ENCODE measurements around the gene NOVA1. TPM values are rescaled to one million over a fixed set of nuclear protein-coding genes. Genes with fewer than 3 reads are reported as not detected.

The NOVA1 gene
- total and polyA plus RNA-seq, 2 of the 4 experiments (the other 2 are of a cell fraction) = 0.90 to 3.0 TPM

DNA sequence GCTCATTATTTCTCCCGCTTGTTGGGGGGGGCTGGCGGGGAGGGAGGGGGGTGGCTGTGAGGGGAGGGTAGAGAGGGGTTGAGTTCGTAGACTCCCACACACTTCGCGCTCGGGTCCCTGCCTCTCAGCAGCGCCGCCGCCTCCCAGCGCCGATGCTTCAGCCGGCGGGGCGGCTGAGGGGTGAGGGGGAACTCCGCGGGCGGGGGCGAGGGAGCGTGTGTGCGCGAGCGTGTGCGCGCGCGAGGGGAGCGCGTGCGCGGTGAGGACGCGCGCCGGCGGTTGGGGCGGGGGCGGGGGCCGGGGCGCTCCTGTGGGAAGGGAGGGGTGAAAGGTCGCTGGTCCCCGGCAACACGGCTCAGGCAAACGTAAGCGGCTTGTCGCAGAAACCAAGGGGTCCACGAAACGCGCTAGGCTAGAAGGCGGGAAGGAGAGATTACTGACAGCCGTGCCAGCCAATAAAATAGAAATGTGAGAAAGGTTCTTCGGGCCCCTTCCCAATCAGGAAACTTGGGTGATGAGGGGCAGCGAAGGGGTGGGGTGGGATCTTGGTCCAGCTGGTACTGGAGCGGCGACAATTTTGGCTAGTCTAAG, 343 bp upstream of the NOVA1 start:
- H3K4me2 ChIP-seq (ENCODE audit: low read depth, low read length) = peak overlapping the region; percentile 94
- H3K23ac ChIP-seq (ENCODE audit: low read depth, low read length) = no peak overlapping the region
- no peak overlapping the region; the same call in 1 of the 2 replicates for H3K27ac ChIP-seq (ENCODE audit: insufficient read depth, low read length)
- POLR2A ChIA-PET (ENCODE audit: unreplicated experiment) = no interaction called here
- no peak overlapping the region for H2BK120ac ChIP-seq (ENCODE audit: low read depth, low read length)
- H4K5ac ChIP-seq (ENCODE audit: low read depth, low read length) = no peak overlapping the region
- intact Hi-C loops (cut with micrococcal nuclease) (loop anchor here (5.0 to 10.0 kb wide), 2 partner anchors 206 to 313 kb away; no protein-coding TSS in a partner anchor), dilution Hi-C loops (cut with HindIII; ENCODE audit: low sequenced_read_pairs, unreplicated experiment) (no loop called here), in situ Hi-C loops (cut with MboI; ENCODE audit: low sequenced_read_pairs) (no loop called here)
- H4K91ac ChIP-seq (ENCODE audit: insufficient read depth, low read depth, low read length) = no peak overlapping the region
- peak; percentile 82 for DNase-seq
- H3K4me1 ChIP-seq (ENCODE audit: control insufficient read depth, insufficient read depth, low read length) = no peaks in the 10 kb centered on the region
- no peak overlapping the region for H2AK9ac ChIP-seq (replicated peaks; ENCODE audit: low read depth, low read length, poor library complexity)
- no peak overlapping the region for H2AK5ac ChIP-seq (ENCODE audit: low read depth, low read length)
- ATAC-seq (ENCODE audit: low read depth) = peak; percentile 85
- peak overlapping the region; percentile 92 for H2AFZ ChIP-seq (replicated peaks; ENCODE audit: low read length, poor library complexity)
- H3K9me1 ChIP-seq (ENCODE audit: insufficient read depth, low read length) = no peaks in the 10 kb centered on the region
- no peak overlapping the region for H2BK5ac ChIP-seq (ENCODE audit: low read depth, low read length, poor library complexity, severe bottlenecking)
- CTCF ChIA-PET = no interaction called here
- peaks cover 8% of the 10 kb centered on the region for H3K27me3 ChIP-seq (ENCODE audit: control insufficient read depth, insufficient read depth, low read length)
- BruUV-seq (replicated peaks) = no TSS peak
- no peak overlapping the region for H3K18ac ChIP-seq (ENCODE audit: low read depth, low read length)
- H3K36me3 ChIP-seq (ENCODE audit: control insufficient read depth, insufficient read depth, low read length) = no peaks in the 10 kb centered on the region
- H3K9ac ChIP-seq (ENCODE audit: low read depth, low read length) = 0 out of 2 replicates have a peak overlapping the region, but pooled peaks have one; percentile 78
- H3K4ac ChIP-seq (ENCODE audit: low read depth, low read length) = no peak overlapping the region
- no peak overlapping the region for H4K8ac ChIP-seq (ENCODE audit: low read depth in 2 of 2, low read length in 2 of 2)
- no peaks in the 10 kb centered on the region for H3K9me3 ChIP-seq (ENCODE audit: control insufficient read depth, insufficient read depth, low read length)
- H3K79me1 ChIP-seq (ENCODE audit: low read depth in 1 of 2, low read length in 2 of 2) = no peaks in the 10 kb centered on the region; a peak in 1 of 4 replicates
- no peak overlapping the region for H2BK15ac ChIP-seq (ENCODE audit: low read depth, low read length)
- H2BK20ac ChIP-seq (ENCODE audit: low read depth, low read length) = no peak overlapping the region
- H3K56ac ChIP-seq (ENCODE audit: extremely low read depth, insufficient read depth, low read length) = no peak overlapping the region
- H3K14ac ChIP-seq (replicated peaks; ENCODE audit: low read depth, low read length) = no peak overlapping the region
- TF ChIP-seq MAZ (IDR thresholded peaks at IDR 0.05; ENCODE audit: borderline replicate concordance, low read depth, low read length) = peak; percentile 67; the same call in 1 of the 2 replicates
- TF ChIP-seq RFX5 (IDR thresholded peaks at IDR 0.05; ENCODE audit: low read depth, low read length) = no peak
- WGBS, 2 experiments (ENCODE audit: extremely low coverage in 2 of 2, insufficient read length in 1 of 2) = 0% methylated on average over 2 of the region's 54 CpGs; no CpG with 5 or more reads in 1 of the 2 experiments
- no peaks in the 10 kb centered on the region for H4K20me1 ChIP-seq (ENCODE audit: insufficient read depth, low read length)
- peak overlapping the region; percentile 95 for H3K4me3 ChIP-seq (ENCODE audit: insufficient read depth, low read depth, low read length)
